ENCODE measurements around the gene CDC23.
"Not testable (repeated sequence)": the region's sequence is repeated elsewhere in the genome, so short reads cannot be mapped to it uniquely, and the experiment has no call there.

CDC23 gene

DNA sequence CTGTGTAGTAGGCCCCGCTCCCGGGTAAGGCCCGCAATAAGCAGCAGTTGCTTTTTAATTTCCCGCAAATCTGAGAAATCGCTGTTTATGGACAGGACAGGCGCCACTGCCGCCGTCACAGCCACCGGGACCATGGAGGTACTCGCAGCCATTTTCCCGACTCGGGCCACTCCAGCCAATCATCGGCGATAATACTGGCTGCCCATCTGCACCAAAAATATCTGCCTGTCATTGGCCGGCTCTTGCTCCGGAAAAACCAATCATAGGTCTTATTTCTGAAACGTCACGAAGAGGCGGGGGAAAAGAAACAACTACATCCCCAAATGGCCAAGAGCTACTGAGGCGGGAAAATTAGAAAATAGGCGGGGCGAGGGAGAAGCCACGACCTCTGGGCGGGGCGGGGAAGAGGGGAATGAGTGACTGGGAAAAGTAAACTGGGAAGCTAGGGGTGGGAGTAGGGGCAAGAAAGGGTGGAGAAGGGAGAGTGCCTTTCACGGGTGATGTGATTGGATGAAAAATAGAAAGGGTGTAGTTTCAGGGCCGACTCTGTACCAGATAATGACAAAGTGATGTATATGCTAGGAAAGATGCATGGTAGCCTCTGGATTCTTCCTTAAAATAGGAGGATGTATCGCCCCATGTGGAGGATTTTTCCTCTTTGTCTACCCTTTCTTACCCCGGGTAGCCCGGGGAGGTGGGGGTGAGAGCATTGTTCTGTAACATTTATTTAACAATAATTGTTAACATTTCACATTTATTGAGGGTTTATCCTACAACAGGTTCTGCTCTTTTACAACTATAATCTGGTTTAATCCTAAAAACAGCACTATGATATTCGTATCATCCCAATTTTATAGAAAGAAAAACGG lies at the start of gene CDC23:
Gene CDC23, minus strand, starts transcription at position 163 of the 869 bp plus-strand sequence. Its CDS starts 11 bp downstream, at position 152.
- peak; percentile 95 for DNase-seq (ENCODE audit: low spot score)

DNA sequence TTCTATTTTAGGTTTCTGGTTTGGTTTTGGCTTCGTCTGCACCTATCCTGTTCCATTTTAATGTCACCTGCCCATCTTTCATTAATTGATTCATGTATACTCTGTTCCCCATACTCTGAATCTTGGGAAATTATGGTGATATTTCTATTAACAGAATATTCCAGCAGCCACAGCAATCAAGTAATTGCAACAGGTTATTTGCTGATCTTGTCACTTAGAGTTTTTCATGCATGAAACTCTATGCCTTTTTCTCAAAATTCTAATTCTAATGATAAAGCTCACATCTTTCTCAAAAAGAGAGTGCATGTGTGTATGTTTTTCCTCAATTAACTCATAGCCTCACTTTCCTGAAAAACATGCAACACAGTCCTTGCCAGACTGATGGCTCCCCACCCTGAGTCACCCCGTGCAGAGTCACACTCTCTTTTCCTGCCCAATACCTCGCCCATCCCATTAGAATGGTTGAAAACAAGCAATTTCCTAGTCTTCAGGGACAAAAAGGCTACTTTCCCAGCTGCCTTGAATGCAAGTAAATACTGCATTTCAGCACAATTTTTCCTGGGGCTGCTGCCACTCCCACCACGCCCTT lies 45.7 kb upstream of the CDC23 start:
- DNase-seq (ENCODE audit: low spot score) = no peak

DNA sequence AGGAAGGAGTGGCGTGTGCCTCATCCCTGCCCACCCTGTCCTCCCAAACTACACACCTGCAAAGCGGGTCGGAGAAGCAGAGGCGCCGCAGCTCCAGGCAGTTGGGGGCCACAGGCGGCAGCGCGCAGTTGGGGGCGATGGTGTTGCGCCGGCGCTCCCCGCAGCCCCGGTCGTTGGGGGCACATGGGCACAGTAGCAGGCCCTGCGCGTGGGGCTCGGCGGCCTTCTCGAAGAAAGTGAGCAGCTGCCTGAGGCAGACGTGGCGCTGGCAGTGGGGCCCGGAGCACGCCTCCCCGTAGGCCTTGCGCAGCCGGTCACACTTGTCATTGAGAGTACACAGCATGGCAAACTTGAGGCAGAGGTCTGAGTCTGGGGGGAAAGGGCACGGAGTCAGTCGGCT lies 44.5 kb upstream of the CDC23 start:
- no peak for DNase-seq (ENCODE audit: low spot score)

- no peak for DNase-seq (ENCODE audit: low spot score)
Observed at GRCh38 chr5:138252944-138253343, 39.8 kb upstream of the CDC23 start.

GRCh38 chr5:138247800-138248199 lies 34.7 kb upstream of the CDC23 start:
- DNase-seq (ENCODE audit: low spot score) = not testable (repeated sequence)

DNA sequence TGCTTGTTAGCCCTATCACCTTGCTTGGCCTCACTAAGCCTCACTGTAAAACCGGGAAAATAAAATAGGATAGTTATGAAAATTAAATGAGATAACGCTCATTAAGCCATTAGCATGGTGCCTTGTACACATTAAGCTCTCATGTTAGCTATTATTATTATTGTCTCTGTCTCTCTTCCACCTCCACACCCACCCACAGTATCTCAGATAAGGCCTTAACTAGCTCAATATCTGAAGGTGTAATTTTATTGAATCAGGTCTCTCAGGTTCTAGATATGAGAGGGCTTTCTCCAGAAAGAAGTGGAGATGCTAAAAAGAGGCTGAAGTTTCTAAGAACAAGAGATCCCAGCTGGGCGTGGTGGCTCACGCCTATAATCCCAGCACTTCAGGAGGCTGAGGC lies 33.7 kb upstream of the CDC23 start:
- no peak for DNase-seq (ENCODE audit: low spot score)

DNA sequence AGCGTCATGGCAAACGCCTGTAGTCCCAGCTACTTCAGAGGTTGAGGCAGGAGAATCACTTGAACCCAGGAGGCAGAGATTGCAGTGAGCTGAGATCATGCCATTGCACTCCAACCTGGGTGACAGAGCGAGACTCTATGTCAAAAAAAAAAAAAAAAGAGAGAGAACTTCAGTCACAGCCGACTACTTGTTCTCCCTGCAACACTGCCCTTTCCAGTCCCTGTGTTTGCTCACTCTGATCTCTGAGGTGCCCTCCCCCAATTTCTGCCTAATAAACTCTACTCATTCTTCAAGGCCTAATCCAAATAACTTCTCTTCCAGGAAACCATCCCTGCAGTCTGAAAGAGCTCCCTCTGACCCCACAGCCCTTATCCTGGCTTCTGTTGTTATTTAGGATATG lies 33.2 kb upstream of the CDC23 start:
- DNase-seq (ENCODE audit: low spot score) = no peak

- DNase-seq (ENCODE audit: low spot score) = no peak
Observed at GRCh38 chr5:138245717-138246116, 32.6 kb upstream of the CDC23 start.

DNA sequence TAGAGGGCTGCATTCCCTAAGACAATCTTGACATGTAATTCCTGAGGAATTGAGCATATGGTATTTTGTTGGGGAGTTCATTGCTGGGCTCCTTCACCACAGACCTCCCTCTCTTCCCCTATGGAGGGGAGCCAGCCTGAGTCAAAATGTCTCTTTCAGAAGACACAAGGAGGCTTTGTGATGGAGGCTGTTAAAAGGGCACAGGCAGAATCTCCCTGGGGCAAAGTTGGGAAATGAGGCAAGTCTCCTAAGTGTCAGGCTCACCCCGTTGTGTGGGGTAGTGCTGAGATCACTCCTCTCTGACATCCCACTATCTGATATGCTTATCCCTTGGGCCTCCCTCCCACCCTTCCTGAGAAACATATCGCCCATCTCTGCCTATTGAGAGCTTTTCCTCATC lies 30.7 kb upstream of the CDC23 start:
- DNase-seq (ENCODE audit: low spot score) = no peak

GRCh38 chr5:138241688-138242571 lies 28.8 kb upstream of the CDC23 start:
- DNase-seq (ENCODE audit: low spot score) = peak; percentile 75

GRCh38 chr5:138240650-138241385 lies 27.7 kb upstream of the CDC23 start:
- DNase-seq (ENCODE audit: low spot score) = no peak

DNA sequence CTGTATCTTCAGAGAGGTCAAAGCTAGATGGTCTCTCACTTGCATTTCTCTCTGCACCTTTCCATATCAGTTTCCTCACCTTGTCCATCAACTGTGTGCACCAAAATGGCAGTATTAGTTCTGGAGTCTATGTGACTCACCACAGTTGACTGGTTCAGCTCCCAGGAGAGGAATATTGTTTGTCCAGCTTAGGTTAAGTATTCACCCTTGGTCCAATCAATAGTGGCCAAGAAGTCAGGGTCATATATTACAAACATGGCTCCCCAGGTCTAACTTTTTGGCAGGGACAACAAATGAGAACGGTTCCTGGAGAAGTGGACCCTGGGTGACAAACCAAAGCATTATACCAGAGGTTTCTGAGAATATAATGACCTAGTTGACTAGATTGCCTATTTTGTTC lies 24.9 kb upstream of the CDC23 start:
- no peak for DNase-seq (ENCODE audit: low spot score)

DNA sequence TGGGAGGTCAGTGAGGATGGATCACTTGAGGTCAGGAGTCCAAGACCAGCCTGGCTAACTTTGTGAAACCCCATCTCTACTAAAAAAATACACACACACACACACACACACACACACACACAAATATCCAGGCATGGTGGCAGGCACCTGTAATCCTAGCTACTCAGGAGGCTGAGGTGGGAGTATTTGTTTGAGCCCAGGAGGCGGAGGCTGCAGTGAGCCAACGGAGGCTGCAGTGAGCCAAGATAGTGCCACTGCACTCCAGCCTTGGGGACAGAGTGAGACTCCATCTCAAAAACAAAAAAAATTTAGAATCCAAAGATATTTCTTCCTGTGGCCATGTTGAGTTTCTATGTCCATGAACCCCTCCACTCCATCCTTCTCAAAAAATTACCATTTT lies 21.5 kb upstream of the CDC23 start:
- no peak for DNase-seq (ENCODE audit: low spot score)

GRCh38 chr5:138233280-138233679 lies 20.2 kb upstream of the CDC23 start:
- DNase-seq (ENCODE audit: low spot score) = no peak

DNA sequence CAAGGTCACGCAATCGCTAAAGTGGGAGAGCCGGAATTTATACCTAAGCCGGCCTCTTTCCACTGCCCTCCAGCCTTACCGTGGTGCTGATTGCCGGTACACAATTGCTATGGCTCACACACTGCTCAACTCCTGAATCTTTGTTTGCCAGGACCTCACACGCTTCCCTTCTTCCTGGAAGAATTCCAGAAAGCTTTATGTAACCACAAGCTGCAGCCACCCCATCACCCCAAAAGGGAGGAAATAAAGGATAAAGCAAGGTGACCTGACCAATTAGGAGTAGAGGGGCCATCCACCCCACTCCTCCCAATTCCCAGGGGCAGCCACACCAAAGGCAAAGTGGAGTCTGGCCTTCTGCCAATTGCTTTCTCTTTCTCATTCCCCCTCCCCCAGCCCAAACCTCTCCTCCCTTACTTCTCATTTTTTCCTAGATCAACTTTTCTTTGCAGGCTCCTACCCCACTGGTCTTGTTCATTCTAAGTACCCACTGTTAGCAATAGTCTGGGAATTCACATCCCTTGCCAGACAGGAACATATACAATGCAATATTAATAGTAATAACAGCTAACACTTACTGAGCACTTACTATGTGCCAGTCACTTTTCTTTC lies 18.0 kb upstream of the CDC23 start:
- no peak for DNase-seq (ENCODE audit: low spot score)

DNA sequence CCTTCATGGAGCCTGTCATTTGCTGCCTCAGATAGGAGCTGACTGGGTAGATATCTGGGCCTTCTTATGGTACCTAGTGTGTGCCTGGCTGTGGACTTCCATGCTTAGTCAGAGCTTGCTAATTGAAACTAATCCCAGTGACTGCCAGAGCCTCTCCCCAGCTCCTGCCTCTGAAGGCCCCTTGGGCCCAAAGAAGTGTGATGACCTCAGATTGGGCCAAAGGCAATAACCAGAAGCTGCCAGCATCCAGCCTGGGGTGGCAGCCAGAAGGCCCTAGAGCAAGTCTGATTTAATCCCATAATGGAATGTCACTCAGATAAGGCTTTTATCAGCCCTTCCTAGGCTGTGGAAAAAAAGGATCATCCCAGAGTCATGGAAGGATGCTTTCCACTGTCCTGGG lies 17.1 kb upstream of the CDC23 start:
- DNase-seq (ENCODE audit: low spot score) = no peak

DNA sequence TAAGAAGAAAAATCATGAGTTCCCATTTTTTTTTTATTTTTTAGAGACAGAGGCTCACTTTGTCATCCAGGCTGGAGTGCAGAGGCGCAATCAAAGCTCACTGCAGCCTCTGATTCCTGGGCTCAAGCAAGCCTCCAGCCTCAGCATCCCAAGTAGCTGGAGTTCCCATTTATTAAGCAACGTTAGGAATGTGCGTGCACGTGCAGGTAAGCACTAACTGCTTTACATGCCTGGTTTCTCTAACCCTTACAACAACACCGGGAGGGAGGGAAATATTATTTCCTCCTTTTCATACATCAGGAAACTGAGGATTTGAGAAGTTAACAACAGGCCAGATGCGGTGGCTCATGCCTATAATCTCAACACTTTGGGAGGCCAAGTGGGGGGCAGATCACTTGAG lies 16.3 kb upstream of the CDC23 start:
- no peak for DNase-seq (ENCODE audit: low spot score)

DNA sequence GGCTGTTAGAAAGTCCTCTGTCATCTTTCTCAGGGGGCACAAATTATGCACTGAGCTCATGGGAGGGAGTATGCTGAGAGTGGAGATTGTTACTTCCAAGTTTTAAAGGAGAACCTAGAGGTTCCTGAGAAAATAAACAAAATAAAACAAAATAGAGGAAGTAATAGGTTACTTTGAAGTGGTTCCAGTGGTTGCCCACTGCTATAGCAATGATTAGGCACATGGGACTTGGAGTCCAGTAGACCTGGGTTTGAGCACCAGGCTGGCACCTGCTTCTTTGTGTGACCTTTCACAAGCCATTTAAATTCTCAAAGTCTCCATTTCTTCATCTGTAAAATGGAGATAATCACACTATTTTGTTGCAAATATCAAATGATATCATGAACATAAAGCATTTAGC lies 13.8 kb upstream of the CDC23 start:
- DNase-seq (ENCODE audit: low spot score) = no peak

DNA sequence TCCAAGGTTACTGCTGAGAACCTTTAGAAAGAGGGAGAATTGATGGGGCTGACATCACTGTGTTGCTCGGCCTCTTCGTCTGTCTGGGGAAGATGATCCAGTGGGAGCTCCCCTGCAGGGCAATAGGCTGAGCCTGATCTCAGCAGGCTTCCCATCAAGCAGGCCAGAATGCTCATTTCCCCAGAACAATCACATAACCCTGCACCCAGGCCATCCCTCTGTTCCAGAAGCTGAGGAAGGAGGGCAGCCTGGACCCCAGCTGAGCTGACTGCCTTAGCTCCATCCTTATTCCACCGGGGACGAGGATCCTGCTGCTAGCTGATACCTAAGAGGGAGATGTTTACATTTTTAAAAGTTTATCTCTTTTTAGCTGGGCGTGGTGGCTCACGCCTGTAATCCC lies 11.6 kb upstream of the CDC23 start:
- DNase-seq (ENCODE audit: low spot score) = no peak

GRCh38 chr5:138223532-138223931 lies 10.4 kb upstream of the CDC23 start:
- DNase-seq (ENCODE audit: low spot score) = no peak

GRCh38 chr5:138216799-138217198 lies 3.7 kb upstream of the CDC23 start:
- no peak for DNase-seq (ENCODE audit: low spot score)

- no peak for DNase-seq (ENCODE audit: low spot score)
Observed at GRCh38 chr5:138212828-138213160, 329 bp downstream of the CDC23 start.

Data from left forelimb (tissue), 1 donor.